ENCODE data around the gene CDH22.

GRCh38 chr20:46343348-46343974 is 35.2 kb upstream of the CDH22 start:
- TF ChIP-seq CTCF (IDR thresholded peaks at IDR 0.05) (no peak), POLR2AphosphoS5 (IDR thresholded peaks at IDR 0.05; ENCODE audit: low read depth, low read length) (no peak)
- TF ChIP-seq, protein P1, sequence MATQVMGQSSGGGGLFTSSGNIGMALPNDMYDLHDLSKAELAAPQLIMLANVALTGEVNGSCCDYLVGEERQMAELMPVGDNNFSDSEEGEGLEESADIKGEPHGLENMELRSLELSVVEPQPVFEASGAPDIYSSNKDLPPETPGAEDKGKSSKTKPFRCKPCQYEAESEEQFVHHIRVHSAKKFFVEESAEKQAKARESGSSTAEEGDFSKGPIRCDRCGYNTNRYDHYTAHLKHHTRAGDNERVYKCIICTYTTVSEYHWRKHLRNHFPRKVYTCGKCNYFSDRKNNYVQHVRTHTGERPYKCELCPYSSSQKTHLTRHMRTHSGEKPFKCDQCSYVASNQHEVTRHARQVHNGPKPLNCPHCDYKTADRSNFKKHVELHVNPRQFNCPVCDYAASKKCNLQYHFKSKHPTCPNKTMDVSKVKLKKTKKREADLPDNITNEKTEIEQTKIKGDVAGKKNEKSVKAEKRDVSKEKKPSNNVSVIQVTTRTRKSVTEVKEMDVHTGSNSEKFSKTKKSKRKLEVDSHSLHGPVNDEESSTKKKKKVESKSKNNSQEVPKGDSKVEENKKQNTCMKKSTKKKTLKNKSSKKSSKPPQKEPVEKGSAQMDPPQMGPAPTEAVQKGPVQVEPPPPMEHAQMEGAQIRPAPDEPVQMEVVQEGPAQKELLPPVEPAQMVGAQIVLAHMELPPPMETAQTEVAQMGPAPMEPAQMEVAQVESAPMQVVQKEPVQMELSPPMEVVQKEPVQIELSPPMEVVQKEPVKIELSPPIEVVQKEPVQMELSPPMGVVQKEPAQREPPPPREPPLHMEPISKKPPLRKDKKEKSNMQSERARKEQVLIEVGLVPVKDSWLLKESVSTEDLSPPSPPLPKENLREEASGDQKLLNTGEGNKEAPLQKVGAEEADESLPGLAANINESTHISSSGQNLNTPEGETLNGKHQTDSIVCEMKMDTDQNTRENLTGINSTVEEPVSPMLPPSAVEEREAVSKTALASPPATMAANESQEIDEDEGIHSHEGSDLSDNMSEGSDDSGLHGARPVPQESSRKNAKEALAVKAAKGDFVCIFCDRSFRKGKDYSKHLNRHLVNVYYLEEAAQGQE (IDR thresholded peaks at IDR 0.05; ENCODE audit: insufficient read depth in 1 of 2, low read depth in 2 of 2, low read length in 1 of 2): no peak
